Osteocyte (in vitro differentiated cells): ENCODE results near the gene OIT3. TPM values are rescaled to one million over a fixed set of nuclear protein-coding genes. Genes with fewer than 3 reads are reported as not detected.

Experiments used
- DNase-seq: peaks from one replicate; pipeline ENCODE4 v3.0.0; 2021; ENCODE audit warnings: mixed read lengths; ENCODE audit not compliant: unreplicated experiment; ENCODE audit errors: extremely low spot score
- H3K27ac Mint-ChIP-seq: one replicate; pipeline ENCODE4 v1.8.0; 2021; ENCODE audit warnings: mild to moderate bottlenecking, mixed read lengths; ENCODE audit not compliant: unreplicated experiment
- H3K27me3 Mint-ChIP-seq: one replicate; pipeline ENCODE4 v1.8.0; 2021; ENCODE audit warnings: mixed read lengths; ENCODE audit not compliant: unreplicated experiment
- H3K36me3 Mint-ChIP-seq: one replicate; pipeline ENCODE4 v1.8.0; 2021; ENCODE audit warnings: mixed read lengths; ENCODE audit not compliant: unreplicated experiment
- H3K4me1 Mint-ChIP-seq: one replicate; pipeline ENCODE4 v1.8.0; 2021; ENCODE audit warnings: mixed read lengths; ENCODE audit not compliant: unreplicated experiment
- H3K4me3 Mint-ChIP-seq: one replicate; pipeline ENCODE4 v1.8.0; 2021; ENCODE audit warnings: mild to moderate bottlenecking, moderate library complexity, mixed read lengths; ENCODE audit not compliant: unreplicated experiment
- H3K9me3 Mint-ChIP-seq: one replicate; pipeline ENCODE4 v1.8.0; 2021; ENCODE audit warnings: mixed read lengths; ENCODE audit not compliant: unreplicated experiment
- CTCF ChIP-seq: fragments of 200-600 bp; sonication (generic); IDR thresholded peaks from 2 replicates; pipeline ENCODE4 v1.5.0; 2021; ENCODE audit warnings: antibody characterized with exemption, mild to moderate bottlenecking, moderate library complexity
- total RNA-seq: library from RNA; stranded (reverse); gene quantifications from 2 replicates; pipeline ENCODE4 v1.2.1, GENCODE V29; 2021

OIT3 gene
- total RNA-seq, 1 donor from 2014 or later: 0.19 TPM

DNA sequence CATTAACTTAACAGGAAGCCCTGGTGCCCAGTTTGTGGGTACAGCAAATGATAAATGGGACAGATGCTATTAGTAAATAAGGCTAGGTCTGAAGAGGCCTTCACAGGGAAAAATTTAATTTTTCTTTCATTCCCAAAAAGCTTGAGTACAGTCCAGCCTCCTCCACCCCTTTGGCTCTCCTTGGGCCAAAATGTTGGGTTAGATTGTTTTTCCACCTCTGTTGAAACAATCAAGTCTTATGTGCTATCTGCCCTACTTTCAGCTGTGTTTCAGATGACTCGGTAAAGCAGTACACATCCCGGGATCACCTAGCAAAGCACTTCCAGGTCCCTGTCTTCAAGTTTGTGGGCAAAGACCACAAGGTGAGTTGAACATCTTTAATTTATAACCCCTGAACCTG lies 36.7 kb downstream of the OIT3 start:
- H3K4me1 Mint-ChIP-seq: no peaks in the 10 kb centered on the region
- no peak overlapping the region for H3K4me3 Mint-ChIP-seq
- no peak for TF ChIP-seq CTCF
- no peaks in the 10 kb centered on the region for H3K9me3 Mint-ChIP-seq
- no peaks in the 10 kb centered on the region for H3K36me3 Mint-ChIP-seq
- H3K27ac Mint-ChIP-seq: no peak overlapping the region
- no peak for DNase-seq
- no peaks in the 10 kb centered on the region for H3K27me3 Mint-ChIP-seq

- no peak for DNase-seq
- H3K27ac Mint-ChIP-seq: no peak overlapping the region
- no peaks in the 10 kb centered on the region for H3K27me3 Mint-ChIP-seq
- peaks cover 9% of the 10 kb centered on the region for H3K36me3 Mint-ChIP-seq
- H3K4me3 Mint-ChIP-seq: no peak overlapping the region
- H3K4me1 Mint-ChIP-seq: no peaks in the 10 kb centered on the region
- H3K9me3 Mint-ChIP-seq: no peaks in the 10 kb centered on the region
- no peak for TF ChIP-seq CTCF
These were observed 38.9 kb downstream of the OIT3 start for GRCh38 chr10:72932259-72933015.

DNA sequence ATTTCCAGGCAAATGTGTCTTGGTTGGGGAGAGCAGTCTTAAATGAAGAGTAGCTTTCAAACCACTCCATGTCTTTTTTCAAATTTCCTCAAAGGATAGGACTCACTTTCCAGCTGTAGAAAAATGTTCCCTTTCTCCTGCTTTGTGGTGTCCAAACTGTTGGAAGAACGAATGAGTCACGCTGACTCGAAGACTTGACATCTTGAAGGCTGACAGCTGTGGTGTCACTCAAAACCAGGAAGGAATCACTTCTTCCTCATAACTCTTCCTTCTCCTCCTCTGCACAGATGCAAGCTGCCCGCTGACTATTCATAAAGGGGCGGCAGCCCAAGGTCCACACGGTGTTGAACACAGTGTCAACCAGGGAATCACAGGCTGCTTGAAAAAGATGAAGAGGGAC lies 41.8 kb downstream of the OIT3 start:
- TF ChIP-seq CTCF: no peak
- Mint-ChIP-seq H3K4me1 (no peaks in the 10 kb centered on the region), H3K27me3 (no peaks in the 10 kb centered on the region), H3K9me3 (no peaks in the 10 kb centered on the region), H3K27ac (no peak overlapping the region), H3K36me3 (peaks cover 9% of the 10 kb centered on the region), H3K4me3 (no peak overlapping the region)
- no peak for DNase-seq

DNA sequence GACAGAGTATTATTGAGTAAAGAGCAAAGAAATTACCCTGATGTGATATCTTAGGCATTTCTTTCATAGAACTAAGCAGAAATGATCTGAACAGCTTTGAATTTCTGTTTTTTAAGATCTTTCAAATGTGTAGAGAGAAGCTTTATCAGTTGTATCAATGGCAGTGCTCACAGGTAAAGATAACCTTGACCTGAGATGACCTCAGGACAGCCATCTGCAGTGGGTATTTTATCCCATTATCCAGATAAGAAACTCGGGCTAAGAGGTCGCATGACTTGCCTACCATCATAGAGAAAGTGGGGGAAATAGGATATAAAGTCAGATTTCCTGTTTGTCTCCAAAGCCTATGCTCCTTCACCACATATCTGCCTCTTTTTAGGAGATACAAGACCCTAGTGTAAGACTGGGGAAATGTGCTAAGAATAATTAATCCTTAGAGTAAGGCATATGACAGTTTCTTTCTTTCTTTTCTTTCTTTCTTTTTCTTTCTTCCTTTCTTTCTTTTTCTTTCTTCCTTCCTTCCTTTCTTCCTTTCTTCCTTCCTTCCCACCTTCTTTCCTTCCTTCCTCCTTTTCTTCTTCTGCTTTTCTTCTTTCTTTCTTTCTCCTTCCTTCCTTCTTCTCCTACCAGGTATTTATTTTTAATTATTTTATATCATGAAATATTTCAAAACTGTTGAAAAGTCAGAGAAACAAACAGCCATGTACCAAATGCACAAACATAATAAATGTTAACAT lies 50.1 kb downstream of the OIT3 start:
- Mint-ChIP-seq H3K4me3 (no peak overlapping the region), H3K9me3 (no peaks in the 10 kb centered on the region), H3K36me3 (peaks cover 2% of the 10 kb centered on the region), H3K27me3 (peaks cover 4% of the 10 kb centered on the region), H3K4me1 (no peaks in the 10 kb centered on the region), H3K27ac (no peak overlapping the region)
- no peak for DNase-seq
- TF ChIP-seq CTCF: no peak

- Mint-ChIP-seq H3K27ac (no peak overlapping the region), H3K4me1 (no peaks in the 10 kb centered on the region), H3K27me3 (peaks cover 4% of the 10 kb centered on the region), H3K9me3 (no peaks in the 10 kb centered on the region), H3K36me3 (peaks cover 2% of the 10 kb centered on the region), H3K4me3 (no peak overlapping the region)
- no peak for TF ChIP-seq CTCF
- no peak for DNase-seq
These were observed 53.4 kb downstream of the OIT3 start for GRCh38 chr10:72946963-72947362.
